Activated CD4-positive, CD25-positive, alpha-beta regulatory T cell (primary cell): Measurements from ENCODE around the gene FEV.

Experiments used
- DNase-seq, 4 experiments: peaks; one replicate each; lab custom pipeline; 2025; lab: John Stamatoyannopoulos, UW

FEV gene

GRCh38 chr2:218993345-218994315 is 8.6 kb upstream of the FEV start, which contains the start of gene CRYBA2:
CRYBA2 (minus strand) TSS chr2:218993422; CDS start chr2:218993176, 246 bp downstream.
- no peak for DNase-seq

GRCh38 chr2:218992703-218993344 is 7.8 kb upstream of the FEV start:
- DNase-seq: no peak

GRCh38 chr2:218992196-218992595 is 7.2 kb upstream of the FEV start:
- DNase-seq: no peak

- DNase-seq: no peak
Observed at GRCh38 chr2:218991674-218992168, 6.7 kb upstream of the FEV start.

GRCh38 chr2:218990612-218991011 is 5.6 kb upstream of the FEV start:
- no peak for DNase-seq

GRCh38 chr2:218990052-218990451 is 5.1 kb upstream of the FEV start:
- no peak for DNase-seq

- no peak for DNase-seq
Observed at GRCh38 chr2:218988650-218989049, 3.7 kb upstream of the FEV start.

- no peak for DNase-seq
Observed at GRCh38 chr2:218988164-218988563, 3.2 kb upstream of the FEV start.

GRCh38 chr2:218986148-218986761 is 1.3 kb upstream of the FEV start:
- no peak for DNase-seq

GRCh38 chr2:218985325-218986091 is 524 bp upstream of the FEV start:
- no peak for DNase-seq

GRCh38 chr2:218984239-218985020 is 554 bp downstream of the FEV start:
- DNase-seq: no peak

GRCh38 chr2:218983934-218984238 is 1.1 kb downstream of the FEV start:
- DNase-seq: no peak

- DNase-seq: no peak
Observed at GRCh38 chr2:218983263-218983933, 1.6 kb downstream of the FEV start.

GRCh38 chr2:218982586-218983262 is 2.3 kb downstream of the FEV start:
- no peak for DNase-seq

GRCh38 chr2:218981881-218982585 is 3.0 kb downstream of the FEV start:
- DNase-seq: no peak

- no peak for DNase-seq
Observed at GRCh38 chr2:218981390-218981880, 3.5 kb downstream of the FEV start.

- DNase-seq: no peak
Observed at GRCh38 chr2:218980735-218981389, 4.1 kb downstream of the FEV start.
